ENCODE measurements around the gene LAMA2.

Gene LAMA2

GRCh38 chr6:129385117-129385516 is 502.2 kb downstream of the LAMA2 start:
- no peak overlapping the region for H3K27ac ChIP-seq
- DNase-seq = no peak
- H3K4me3 ChIP-seq (ENCODE audit: low read depth, low read length) = no peak overlapping the region
- TF ChIP-seq CTCF (IDR thresholded peaks at IDR 0.05; ENCODE audit: low read depth, low read length) = no peak
- no peaks in the 10 kb centered on the region for H3K36me3 ChIP-seq
- no peaks in the 10 kb centered on the region for H3K9me3 ChIP-seq (ENCODE audit: severe bottlenecking)
- H3K27me3 ChIP-seq (ENCODE audit: insufficient read depth, low read depth, severe bottlenecking) = no peaks in the 10 kb centered on the region

GRCh38 chr6:129390900-129391299 is 508.0 kb downstream of the LAMA2 start:
- Histone ChIP-seq H3K9me3 (ENCODE audit: severe bottlenecking) (no peaks in the 10 kb centered on the region), H3K27ac (no peak overlapping the region), H3K36me3 (no peaks in the 10 kb centered on the region), H3K4me3 (ENCODE audit: low read depth, low read length) (no peak overlapping the region), H3K27me3 (ENCODE audit: insufficient read depth, low read depth, severe bottlenecking) (no peaks in the 10 kb centered on the region)
- no peak for TF ChIP-seq CTCF (IDR thresholded peaks at IDR 0.05; ENCODE audit: low read depth, low read length)
- DNase-seq = no peak

- Histone ChIP-seq H3K9me3 (ENCODE audit: severe bottlenecking) (no peaks in the 10 kb centered on the region), H3K27me3 (ENCODE audit: insufficient read depth, low read depth, severe bottlenecking) (no peaks in the 10 kb centered on the region), H3K36me3 (no peaks in the 10 kb centered on the region), H3K27ac (no peak overlapping the region), H3K4me3 (ENCODE audit: low read depth, low read length) (no peak overlapping the region)
- DNase-seq = no peak
- no peak for TF ChIP-seq CTCF (IDR thresholded peaks at IDR 0.05; ENCODE audit: low read depth, low read length)
Measured at GRCh38 chr6:129393654-129394053, 510.7 kb downstream of the LAMA2 start.

- DNase-seq = no peak
- Histone ChIP-seq H3K9me3 (ENCODE audit: severe bottlenecking) (no peaks in the 10 kb centered on the region), H3K27ac (no peak overlapping the region), H3K27me3 (ENCODE audit: insufficient read depth, low read depth, severe bottlenecking) (no peaks in the 10 kb centered on the region), H3K36me3 (no peaks in the 10 kb centered on the region), H3K4me3 (ENCODE audit: low read depth, low read length) (no peak overlapping the region)
- TF ChIP-seq CTCF (IDR thresholded peaks at IDR 0.05; ENCODE audit: low read depth, low read length) = no peak
Measured at GRCh38 chr6:129398764-129399163, 515.8 kb downstream of the LAMA2 start.

- TF ChIP-seq CTCF (IDR thresholded peaks at IDR 0.05; ENCODE audit: low read depth, low read length) = no peak
- no peaks in the 10 kb centered on the region for H3K9me3 ChIP-seq (ENCODE audit: severe bottlenecking)
- DNase-seq = no peak
- H3K36me3 ChIP-seq = no peaks in the 10 kb centered on the region
- H3K4me3 ChIP-seq (ENCODE audit: low read depth, low read length) = no peak overlapping the region
- H3K27me3 ChIP-seq (ENCODE audit: insufficient read depth, low read depth, severe bottlenecking) = no peaks in the 10 kb centered on the region
- H3K27ac ChIP-seq = no peak overlapping the region
Measured at GRCh38 chr6:129402244-129402643, 519.3 kb downstream of the LAMA2 start.

- Histone ChIP-seq H3K4me3 (ENCODE audit: low read depth, low read length) (no peak overlapping the region), H3K27me3 (ENCODE audit: insufficient read depth, low read depth, severe bottlenecking) (no peaks in the 10 kb centered on the region), H3K27ac (no peak overlapping the region), H3K36me3 (no peaks in the 10 kb centered on the region), H3K9me3 (ENCODE audit: severe bottlenecking) (no peaks in the 10 kb centered on the region)
- no peak for DNase-seq
- no peak for TF ChIP-seq CTCF (IDR thresholded peaks at IDR 0.05; ENCODE audit: low read depth, low read length)
Measured at GRCh38 chr6:129411092-129411491, 528.2 kb downstream of the LAMA2 start.

Data from WERI-Rb-1 (cell line).